Fibroblast of lung (primary cell): ENCODE measurements around the gene COL4A6. TPM values are rescaled to one million over a fixed set of nuclear protein-coding genes. Genes with fewer than 3 reads are reported as not detected.

Experiments
- DNase-seq, 2 donors: peaks; one replicate each; pipeline versions ENCODE4 v3.0.0 to v3.0.0-alpha.2; 2010; ENCODE audit warnings: low read depth in 2 of 2
- H2AFZ ChIP-seq: 2 replicates; pipeline ENCODE4 v1.5.1; 2012; ENCODE audit warnings: low read length, control low read depth, inconsistent platforms
- H3K27ac ChIP-seq: 2 replicates; pipeline ENCODE4 v1.5.1; 2011; ENCODE audit warnings: low read length, control low read depth; ENCODE audit not compliant: insufficient read depth
- H3K27me3 ChIP-seq: 2 replicates; pipeline ENCODE4 v1.5.1; 2011; ENCODE audit warnings: mild to moderate bottlenecking, low read length; ENCODE audit not compliant: control insufficient read depth, insufficient read depth
- H3K36me3 ChIP-seq: 2 replicates; pipeline ENCODE4 v1.5.1; 2011; ENCODE audit warnings: low read length; ENCODE audit not compliant: control insufficient read depth, insufficient read depth
- H3K4me1 ChIP-seq: 2 replicates; pipeline ENCODE4 v1.5.1; 2011; ENCODE audit warnings: low read length; ENCODE audit not compliant: control insufficient read depth, insufficient read depth; ENCODE audit errors: extremely low read depth
- H3K4me2 ChIP-seq: 2 replicates; pipeline ENCODE4 v1.5.1; 2011; ENCODE audit warnings: low read length, control low read depth; ENCODE audit not compliant: insufficient read depth; ENCODE audit errors: extremely low read depth
- H3K4me3 ChIP-seq, 4 experiments: fragments of 200-600 bp in 1 of 4; sonication (generic) in 1 of 4; replicated peaks in 1 of 4; 2 replicates each; pipeline ENCODE4 v1.5.1; 2011 to 2016; ENCODE audit warnings: low read length in 4 of 4, low read depth in 3 of 4, mild to moderate bottlenecking in 3 of 4, control low read depth in 2 of 4, inconsistent platforms in 1 of 4, mixed read lengths in 1 of 4; ENCODE audit not compliant: insufficient read depth in 1 of 4; ENCODE audit errors: control extremely low read depth in 1 of 4
- H3K79me2 ChIP-seq: 2 replicates; pipeline ENCODE4 v1.5.1; 2012; ENCODE audit warnings: mild to moderate bottlenecking, low read length, inconsistent platforms; ENCODE audit not compliant: control insufficient read depth, insufficient read depth
- H3K9ac ChIP-seq: 2 replicates; pipeline ENCODE4 v1.5.1; 2011; ENCODE audit warnings: mild to moderate bottlenecking, low read length, control low read depth; ENCODE audit not compliant: insufficient read depth
- H3K9me3 ChIP-seq: 2 replicates; pipeline ENCODE4 v1.5.1; 2012; ENCODE audit warnings: low read depth, low read length; ENCODE audit not compliant: control insufficient read depth, insufficient read depth
- H4K20me1 ChIP-seq: 2 replicates; pipeline ENCODE4 v1.5.1; 2011; ENCODE audit warnings: low read length; ENCODE audit not compliant: control insufficient read depth, insufficient read depth; ENCODE audit errors: extremely low read depth
- CTCF ChIP-seq, 2 donors: IDR thresholded peaks in 1 of 2; conservative IDR thresholded peaks in 1 of 2; 1 replicate in 1 of 2; 2 replicates in 1 of 2; pipeline ENCODE4 v1.5.1; 2011 to 2012; ENCODE audit warnings: low read length in 2 of 2, control low read depth in 1 of 2, inconsistent platforms in 1 of 2, low read depth in 1 of 2, mild to moderate bottlenecking in 1 of 2
- EZH2 ChIP-seq: IDR thresholded peaks from 2 replicates; pipeline ENCODE4 v1.5.1; 2012; ENCODE audit warnings: low read length, control low read depth, mild to moderate bottlenecking; ENCODE audit errors: missing control alignments
- polyA plus RNA-seq, 2 donors: library from polyadenylated mRNA; depleted of rRNA in 1 of 2; stranded (reverse) in 1 of 2; unstranded in 1 of 2; fragments of >200 nt; gene quantifications; 2 replicates each; pipeline ENCODE4 v1.2.1, GENCODE V29; 2011 to 2012; ENCODE audit warnings: missing spikeins in 1 of 2
- total RNA-seq: library from RNA; depleted of rRNA; stranded (reverse); fragments of >200 nt; gene quantifications from 2 replicates; pipeline ENCODE4 v1.2.1, GENCODE V29; 2014

The COL4A6 gene
- total and polyA plus RNA-seq, 2 donors (not counting 1 experiment from before 2014, with no cell fraction given), result 0.15 to 3.5 TPM

DNA sequence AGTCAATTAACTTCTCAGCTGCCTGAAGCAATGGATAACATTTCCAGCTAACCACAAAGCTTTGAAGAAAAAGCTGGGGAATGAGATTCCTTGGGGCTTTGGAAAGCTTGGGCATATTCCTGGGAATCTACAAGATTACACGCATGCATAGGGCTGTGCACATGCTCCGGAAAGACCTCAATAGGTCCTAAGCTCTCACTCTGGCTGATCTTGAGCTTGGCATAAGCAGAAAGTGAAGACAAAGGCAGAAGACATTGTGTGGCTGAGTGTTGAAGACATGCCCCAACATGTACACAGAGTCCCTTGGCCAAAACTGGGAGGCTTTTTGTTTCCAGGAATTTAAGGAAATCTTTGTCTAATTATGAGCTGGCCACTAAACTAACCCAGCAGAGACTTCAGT, 315.5 kb downstream of the COL4A6 start:
- TF ChIP-seq CTCF (conservative IDR thresholded peaks at IDR 0.05 in 1 of 2, IDR thresholded peaks at IDR 0.05 in 1 of 2; ENCODE audit: low read depth in 1 of 2, low read length in 2 of 2) (no peak), EZH2 (no peak)
- H4K20me1 ChIP-seq, result no peaks in the 10 kb centered on the region
- no peak overlapping the region for H3K9ac ChIP-seq
- no peaks in the 10 kb centered on the region for H3K9me3 ChIP-seq
- no peaks in the 10 kb centered on the region for H3K4me1 ChIP-seq
- H3K79me2 ChIP-seq, result no peaks in the 10 kb centered on the region
- H3K4me2 ChIP-seq, result no peak overlapping the region
- H3K4me3 ChIP-seq, result no peak overlapping the region
- peak; percentile 29 to 75 for DNase-seq
- no peak overlapping the region for H3K27ac ChIP-seq
- H3K27me3 ChIP-seq, result no peaks in the 10 kb centered on the region
- H2AFZ ChIP-seq, result no peak overlapping the region
- H3K36me3 ChIP-seq, result no peaks in the 10 kb centered on the region

DNA sequence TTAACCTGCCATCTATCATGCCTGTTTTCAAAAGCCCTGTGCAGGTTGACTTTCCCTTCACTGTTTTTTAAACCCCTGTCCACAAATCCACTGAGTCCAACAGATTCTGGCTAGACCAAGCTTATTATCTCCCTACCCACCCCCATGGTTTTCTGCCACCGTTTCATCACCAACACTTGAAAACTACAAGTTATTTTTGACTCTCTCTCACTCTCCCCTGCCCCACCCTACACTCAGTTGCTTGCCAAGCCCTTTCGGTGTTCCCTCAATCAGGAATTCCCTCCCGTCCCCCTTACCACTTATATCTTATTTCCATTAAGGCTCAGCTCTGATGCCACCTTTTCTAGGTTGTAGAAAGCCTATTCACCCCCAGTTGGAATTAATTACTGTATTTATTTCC, 316.9 kb downstream of the COL4A6 start:
- H3K27ac ChIP-seq, result no peak overlapping the region
- no peaks in the 10 kb centered on the region for H3K27me3 ChIP-seq
- no peak overlapping the region for H3K4me2 ChIP-seq
- H3K36me3 ChIP-seq, result no peaks in the 10 kb centered on the region
- H3K9ac ChIP-seq, result no peak overlapping the region
- H3K4me3 ChIP-seq, result no peak overlapping the region
- no peaks in the 10 kb centered on the region for H3K9me3 ChIP-seq
- no peaks in the 10 kb centered on the region for H4K20me1 ChIP-seq
- no peaks in the 10 kb centered on the region for H3K4me1 ChIP-seq
- no peaks in the 10 kb centered on the region for H3K79me2 ChIP-seq
- no peak for DNase-seq
- no peak overlapping the region for H2AFZ ChIP-seq
- TF ChIP-seq CTCF (conservative IDR thresholded peaks at IDR 0.05 in 1 of 2, IDR thresholded peaks at IDR 0.05 in 1 of 2; ENCODE audit: low read depth in 1 of 2, low read length in 2 of 2) (no peak), EZH2 (no peak)

DNA sequence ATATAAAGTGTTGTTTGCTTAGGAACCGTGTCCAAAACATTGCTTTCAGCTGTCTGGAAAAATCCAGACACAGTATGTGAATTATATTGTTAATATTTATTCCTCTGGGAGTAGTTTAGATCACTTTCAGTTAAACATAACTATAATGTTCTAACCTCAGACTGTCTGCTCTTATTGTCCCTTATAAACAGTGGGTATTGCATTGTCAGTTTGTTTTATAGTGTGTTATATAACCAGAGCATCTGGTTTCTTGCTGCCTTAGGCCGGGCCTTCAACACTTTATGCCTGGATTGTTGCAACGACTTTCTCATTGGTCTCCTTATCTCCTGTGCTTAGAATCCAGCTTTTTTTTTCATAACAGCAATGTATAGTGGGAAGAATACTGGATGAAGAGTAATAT, 320.2 kb downstream of the COL4A6 start:
- peak in 1 of 2 donors; percentile 25 for DNase-seq
- TF ChIP-seq CTCF (conservative IDR thresholded peaks at IDR 0.05 in 1 of 2, IDR thresholded peaks at IDR 0.05 in 1 of 2; ENCODE audit: low read depth in 1 of 2, low read length in 2 of 2) (no peak), EZH2 (no peak)

More for the DNA sequence above, 320.2 kb downstream of the COL4A6 start:
- no peaks in the 10 kb centered on the region for H4K20me1 ChIP-seq
- H3K9me3 ChIP-seq, result no peaks in the 10 kb centered on the region
- H3K79me2 ChIP-seq, result no peaks in the 10 kb centered on the region
- H3K27me3 ChIP-seq, result no peaks in the 10 kb centered on the region
- H3K4me1 ChIP-seq, result no peaks in the 10 kb centered on the region
- H3K9ac ChIP-seq, result no peak overlapping the region
- no peak overlapping the region for H3K4me3 ChIP-seq
- H2AFZ ChIP-seq, result no peak overlapping the region
- H3K4me2 ChIP-seq, result no peak overlapping the region
- H3K27ac ChIP-seq, result no peak overlapping the region
- H3K36me3 ChIP-seq, result no peaks in the 10 kb centered on the region
